Left lobe of liver (tissue), 2 donors: ENCODE data around the gene IL17A. TPM values are rescaled to one million over a fixed set of nuclear protein-coding genes. Genes with fewer than 3 reads are reported as not detected.

Experiments used
- ATAC-seq: fragments of 200-7000 bp; cut with Tn5 transposase; one replicate; pipeline ENCODE4 v1.9.1; 2020; ENCODE audit warnings: mild to moderate bottlenecking, moderate library complexity
- DNase-seq: peaks from one replicate; pipeline ENCODE4 v3.0.0-alpha.2; 2020; ENCODE audit warnings: low spot score
- total RNA-seq: library from RNA; stranded (reverse); gene quantifications from one replicate; pipeline ENCODE4 v1.2.1, GENCODE V29; 2021
- donor health status: DM: no; HTN: no; CAD: no; lungs with moderate emphysema.
- donor health status: DM: no; HTN: yes; CAD: no.

The IL17A gene
- total RNA-seq, 1 donor from 2014 or later: not detected

GRCh38 chr6:52210227-52210626, 24.1 kb downstream of the IL17A start:
- ATAC-seq (no peak), DNase-seq (no peak)

GRCh38 chr6:52213127-52213526, 27.0 kb downstream of the IL17A start:
- ATAC-seq (no peak), DNase-seq (no peak)

DNA sequence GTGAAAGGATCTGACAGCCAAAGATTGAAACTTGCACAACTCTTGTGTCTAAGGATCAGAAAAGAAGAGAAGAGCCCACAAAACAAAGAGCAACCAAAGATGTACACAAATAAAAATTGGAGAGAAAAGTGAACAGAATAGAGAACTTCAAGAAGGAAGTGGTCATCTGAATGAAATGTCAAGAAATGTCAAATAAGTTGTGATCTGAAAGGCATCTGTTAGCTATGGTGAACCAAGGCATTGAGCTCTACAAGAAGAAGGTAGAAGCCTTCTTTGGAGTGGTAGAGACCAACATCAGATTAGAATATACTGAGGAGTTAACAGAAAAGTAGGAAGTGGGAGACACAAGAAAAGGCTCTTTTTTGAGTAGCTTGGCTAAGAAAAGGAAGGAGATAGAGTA, 29.6 kb downstream of the IL17A start:
- DNase-seq (no peak), ATAC-seq (no peak)

DNA sequence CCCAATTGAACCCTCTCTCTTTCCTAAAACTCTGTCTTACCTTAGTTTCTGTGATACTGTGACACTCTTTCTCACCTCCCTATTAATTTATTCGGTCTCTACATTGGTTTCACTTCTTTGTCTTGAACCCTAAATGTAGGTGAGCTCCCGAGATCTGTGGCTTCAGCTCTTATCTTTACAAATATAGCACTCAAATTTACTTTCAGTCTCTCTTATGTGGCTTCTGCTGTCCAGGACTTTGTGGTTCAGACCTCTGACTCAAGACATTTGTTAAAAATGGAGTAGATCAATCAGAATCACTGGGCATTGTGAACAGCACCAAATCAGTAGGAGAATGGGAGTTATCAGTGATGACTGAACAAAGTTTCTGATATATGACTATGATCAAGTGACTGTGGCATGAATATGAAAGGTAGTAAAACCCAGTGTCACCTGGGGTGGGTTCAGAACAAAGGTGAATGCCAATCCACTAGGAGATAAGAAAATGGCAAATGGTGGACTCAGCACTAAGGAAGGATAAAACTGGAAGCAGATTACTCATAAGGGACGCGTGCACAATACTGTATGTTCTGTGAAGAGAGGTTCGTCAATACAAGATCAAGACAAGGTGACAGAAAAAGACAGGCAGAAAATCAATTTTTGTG, 30.9 kb downstream of the IL17A start:
- ATAC-seq: no peak
- DNase-seq: no peak

DNA sequence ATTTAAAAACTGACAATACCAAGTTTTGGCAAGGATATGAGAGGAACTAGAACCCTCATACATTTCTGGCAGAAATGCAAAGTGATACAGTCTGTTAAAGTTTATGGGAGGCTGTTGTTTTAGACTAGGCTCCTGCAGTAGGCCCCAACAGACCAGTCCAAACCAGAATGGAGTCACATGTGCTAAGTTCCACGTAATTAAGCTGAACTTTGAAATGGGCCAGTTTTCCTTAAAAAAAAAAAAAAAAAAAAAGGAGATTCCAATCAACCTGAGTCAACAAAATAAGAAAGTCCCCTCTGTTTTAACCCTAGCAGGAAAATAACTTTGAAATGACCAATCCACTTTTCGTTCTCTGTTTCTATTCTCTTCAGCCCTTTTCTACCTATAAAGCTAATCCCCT, 31.6 kb downstream of the IL17A start:
- no peak for ATAC-seq
- no peak for DNase-seq

DNA sequence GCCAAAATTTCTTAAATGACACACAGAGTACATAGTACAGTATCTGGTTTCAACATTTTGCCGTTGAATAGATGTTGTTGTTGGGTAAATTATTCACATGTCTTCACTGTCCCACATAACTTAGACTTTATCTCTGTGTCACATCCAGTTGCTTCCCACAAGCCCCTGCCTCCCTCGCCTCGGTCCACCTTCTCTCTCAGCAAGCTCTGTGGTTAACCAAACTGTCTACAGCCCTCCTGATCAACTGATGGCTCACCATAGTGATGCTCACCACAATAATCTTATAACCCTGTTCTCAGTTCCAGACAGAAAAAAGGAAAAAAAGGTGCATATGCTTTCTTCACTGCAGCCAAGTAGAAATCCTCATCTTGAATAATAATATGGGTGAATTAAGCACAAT, 35.1 kb downstream of the IL17A start:
- ATAC-seq (no peak), DNase-seq (no peak)

- no peak for ATAC-seq
- no peak for DNase-seq
These were observed 41.3 kb downstream of the IL17A start for GRCh38 chr6:52227495-52227894.

DNA sequence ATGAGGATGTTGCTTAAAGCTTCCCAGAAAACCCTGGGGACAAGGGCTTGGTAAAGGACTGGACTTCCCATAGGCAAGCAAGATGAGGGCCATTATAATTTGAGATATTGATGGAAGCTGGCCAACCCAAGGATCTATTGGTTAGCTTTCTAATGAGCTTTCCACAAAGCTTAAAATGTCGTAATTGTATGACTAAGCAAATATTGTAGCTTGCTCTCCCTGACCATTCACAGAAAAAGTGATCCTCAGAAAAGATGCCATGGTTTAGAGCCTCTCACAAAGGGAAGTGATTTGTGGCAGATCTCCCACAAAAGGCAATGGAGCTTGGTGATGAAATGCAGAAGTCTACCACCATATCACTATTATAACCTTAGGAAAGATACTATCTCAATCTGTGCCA, 44.5 kb downstream of the IL17A start:
- ATAC-seq (no peak), DNase-seq (no peak)

- DNase-seq: no peak
- no peak for ATAC-seq
These were observed 45.4 kb downstream of the IL17A start for GRCh38 chr6:52231406-52232127.

DNA sequence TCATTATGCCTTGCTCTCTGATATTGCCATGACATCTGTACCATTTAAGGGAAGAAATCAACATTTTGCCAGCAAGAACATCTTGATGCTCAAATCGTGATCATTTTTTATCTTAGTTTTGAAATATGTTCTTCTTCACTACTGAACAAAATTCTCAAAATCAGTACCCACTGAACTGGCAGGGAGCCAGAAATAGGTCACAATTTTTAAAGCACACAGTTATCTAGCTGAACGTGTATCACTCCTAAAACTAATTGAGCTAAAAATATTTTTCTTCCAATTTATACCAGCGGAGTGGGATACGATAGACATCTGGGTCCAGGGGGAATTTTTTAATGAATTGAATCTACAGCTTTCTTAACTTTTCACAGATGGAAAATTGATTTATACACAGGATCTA, 46.8 kb downstream of the IL17A start:
- DNase-seq: no peak
- ATAC-seq: no peak

GRCh38 chr6:52233975-52234823, 48.0 kb downstream of the IL17A start:
- DNase-seq (peak; percentile 46), ATAC-seq (peak; percentile 98)

Other genes starting within 250 kb of the IL17A start
- 3.0 TPM for gene PKHD1, start 98.8 kb upstream of the IL17A start, total RNA-seq
- not detected for gene IL17F, start 58.1 kb downstream of the IL17A start, total RNA-seq
- 7.8 TPM for gene MCM3, start 98.4 kb downstream of the IL17A start, total RNA-seq
- 0.75 TPM for gene PAQR8, start 175.8 kb downstream of the IL17A start, total RNA-seq
- 3.9 TPM for gene EFHC1, start 234.0 kb downstream of the IL17A start, total RNA-seq